Type B pancreatic cell (in vitro differentiated cells): Measurements from ENCODE around the gene PLAC9. TPM values are rescaled to one million over a fixed set of nuclear protein-coding genes. Genes with fewer than 3 reads are reported as not detected.

Experiments used
- DNase-seq: peaks from one replicate; pipeline ENCODE4 v3.0.0; 2021; ENCODE audit warnings: mixed read lengths; ENCODE audit not compliant: unreplicated experiment; ENCODE audit errors: extremely low spot score
- H3K27ac Mint-ChIP-seq: 2 replicates; pipeline ENCODE4 v1.8.0; 2021; ENCODE audit warnings: mild to moderate bottlenecking, mixed read lengths
- H3K27me3 Mint-ChIP-seq: 2 replicates; pipeline ENCODE4 v1.8.0; 2021; ENCODE audit warnings: mixed read lengths
- H3K36me3 Mint-ChIP-seq: 2 replicates; pipeline ENCODE4 v1.8.0; 2021; ENCODE audit warnings: mixed read lengths
- H3K4me1 Mint-ChIP-seq: one replicate; pipeline ENCODE4 v1.8.0; 2021; ENCODE audit warnings: mixed read lengths; ENCODE audit not compliant: unreplicated experiment
- H3K4me3 Mint-ChIP-seq: 2 replicates; pipeline ENCODE4 v1.8.0; 2021; ENCODE audit warnings: mild to moderate bottlenecking, mixed read lengths
- H3K9me3 Mint-ChIP-seq: 2 replicates; pipeline ENCODE4 v1.8.0; 2021; ENCODE audit warnings: mixed read lengths
- total RNA-seq: library from RNA; stranded (reverse); gene quantifications from 2 replicates; pipeline ENCODE4 v1.2.1, GENCODE V29; 2021; ENCODE audit warnings: low replicate concordance
- TF ChIP-seq, protein P1 (sequence below): fragments of 200-600 bp; sonication (generic); conservative IDR thresholded peaks from 2 replicates; pipeline ENCODE4 v1.5.0; 2021; ENCODE audit warnings: antibody characterized with exemption, mild to moderate bottlenecking

PLAC9 gene
- total RNA-seq, 1 donor from 2014 or later, result 8.2 TPM

DNA sequence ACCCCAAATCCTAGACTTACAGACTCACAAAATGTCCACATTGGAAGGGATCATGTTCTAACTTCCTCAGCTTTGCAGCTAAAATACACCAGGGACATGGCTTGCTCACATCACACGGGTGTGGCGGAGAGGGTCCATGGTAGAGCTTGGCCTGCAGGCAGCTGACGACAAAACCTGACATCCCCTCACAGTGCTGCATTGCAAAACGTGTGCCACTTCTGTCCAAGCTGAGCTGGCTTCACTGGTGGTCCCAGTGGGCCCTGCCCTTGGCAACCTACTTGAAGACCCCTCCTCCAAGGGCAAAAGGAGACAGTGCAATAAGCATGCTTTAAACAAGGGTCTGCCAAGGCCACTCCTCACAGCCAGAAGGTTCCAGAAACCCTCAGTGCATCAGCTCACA, 50.9 kb downstream of the PLAC9 start:
- Mint-ChIP-seq H3K27ac (no peak overlapping the region), H3K27me3 (no peaks in the 10 kb centered on the region), H3K4me1 (peaks cover 12% of the 10 kb centered on the region), H3K36me3 (peaks cover 3% of the 10 kb centered on the region), H3K4me3 (no peak overlapping the region), H3K9me3 (no peaks in the 10 kb centered on the region)
- no peak for DNase-seq
- TF ChIP-seq, protein P1, sequence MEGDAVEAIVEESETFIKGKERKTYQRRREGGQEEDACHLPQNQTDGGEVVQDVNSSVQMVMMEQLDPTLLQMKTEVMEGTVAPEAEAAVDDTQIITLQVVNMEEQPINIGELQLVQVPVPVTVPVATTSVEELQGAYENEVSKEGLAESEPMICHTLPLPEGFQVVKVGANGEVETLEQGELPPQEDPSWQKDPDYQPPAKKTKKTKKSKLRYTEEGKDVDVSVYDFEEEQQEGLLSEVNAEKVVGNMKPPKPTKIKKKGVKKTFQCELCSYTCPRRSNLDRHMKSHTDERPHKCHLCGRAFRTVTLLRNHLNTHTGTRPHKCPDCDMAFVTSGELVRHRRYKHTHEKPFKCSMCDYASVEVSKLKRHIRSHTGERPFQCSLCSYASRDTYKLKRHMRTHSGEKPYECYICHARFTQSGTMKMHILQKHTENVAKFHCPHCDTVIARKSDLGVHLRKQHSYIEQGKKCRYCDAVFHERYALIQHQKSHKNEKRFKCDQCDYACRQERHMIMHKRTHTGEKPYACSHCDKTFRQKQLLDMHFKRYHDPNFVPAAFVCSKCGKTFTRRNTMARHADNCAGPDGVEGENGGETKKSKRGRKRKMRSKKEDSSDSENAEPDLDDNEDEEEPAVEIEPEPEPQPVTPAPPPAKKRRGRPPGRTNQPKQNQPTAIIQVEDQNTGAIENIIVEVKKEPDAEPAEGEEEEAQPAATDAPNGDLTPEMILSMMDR, result no peak

DNA sequence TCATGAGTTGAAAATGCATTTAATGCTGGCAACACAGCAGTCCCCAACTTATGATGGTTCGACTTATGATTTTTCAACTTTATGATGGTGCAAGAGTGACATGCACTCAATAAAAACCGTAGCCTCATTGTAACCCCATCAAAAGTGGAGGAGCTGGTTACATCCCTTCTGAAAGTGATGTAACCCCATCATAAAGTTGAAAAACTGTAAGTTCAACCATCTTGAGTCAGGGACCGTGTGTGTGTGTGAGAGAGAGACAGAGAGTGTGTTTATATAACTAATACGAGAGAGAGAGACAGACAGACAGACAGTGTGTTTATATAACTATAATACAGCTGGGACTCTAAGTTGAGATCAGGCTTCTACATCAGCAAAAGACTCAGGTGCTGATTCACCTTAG, 51.8 kb downstream of the PLAC9 start:
- TF ChIP-seq, protein P1, result no peak
- Mint-ChIP-seq H3K27me3 (no peaks in the 10 kb centered on the region), H3K9me3 (no peaks in the 10 kb centered on the region), H3K4me3 (no peak overlapping the region), H3K36me3 (peaks cover 3% of the 10 kb centered on the region), H3K4me1 (peaks cover 12% of the 10 kb centered on the region), H3K27ac (no peak overlapping the region)
- no peak for DNase-seq

DNA sequence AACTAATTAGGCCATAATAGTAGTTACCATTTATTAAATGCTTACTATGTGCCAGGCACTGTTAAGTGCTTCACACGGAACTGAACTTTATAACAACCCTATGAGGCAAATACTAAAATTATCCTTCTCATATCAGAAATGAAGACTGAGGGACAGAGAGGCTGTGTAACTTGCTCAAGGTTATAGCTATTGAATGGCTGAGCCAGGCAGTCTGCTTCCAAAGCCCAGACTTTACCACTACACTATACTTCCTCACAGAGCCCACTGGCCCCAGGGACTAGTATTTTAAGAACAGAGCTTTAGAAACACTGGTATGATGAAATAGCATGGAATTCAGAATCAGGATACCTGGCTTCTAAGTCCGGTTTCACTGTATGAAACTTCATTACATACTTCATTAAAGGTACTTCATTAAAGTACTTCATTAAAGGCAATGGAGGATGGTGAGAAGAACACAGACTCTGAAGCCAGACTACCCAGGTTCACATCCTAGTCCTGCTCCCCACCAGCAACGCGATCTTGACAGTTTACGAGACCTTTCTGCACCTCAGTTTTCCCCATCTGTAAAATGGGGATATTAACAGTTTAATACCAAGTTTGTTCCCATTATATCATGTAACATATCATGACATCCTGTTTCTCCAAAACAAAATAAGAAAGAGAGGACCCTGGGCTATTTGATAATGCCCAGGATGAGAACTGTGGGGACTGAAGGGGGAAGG, 53.2 kb downstream of the PLAC9 start:
- Mint-ChIP-seq H3K4me1 (peaks cover 17% of the 10 kb centered on the region), H3K4me3 (no peak overlapping the region), H3K27me3 (no peaks in the 10 kb centered on the region), H3K9me3 (no peaks in the 10 kb centered on the region), H3K36me3 (peaks cover 3% of the 10 kb centered on the region), H3K27ac (peak overlapping the region; percentile 46)
- TF ChIP-seq, protein P1, result no peak
- no peak for DNase-seq

DNA sequence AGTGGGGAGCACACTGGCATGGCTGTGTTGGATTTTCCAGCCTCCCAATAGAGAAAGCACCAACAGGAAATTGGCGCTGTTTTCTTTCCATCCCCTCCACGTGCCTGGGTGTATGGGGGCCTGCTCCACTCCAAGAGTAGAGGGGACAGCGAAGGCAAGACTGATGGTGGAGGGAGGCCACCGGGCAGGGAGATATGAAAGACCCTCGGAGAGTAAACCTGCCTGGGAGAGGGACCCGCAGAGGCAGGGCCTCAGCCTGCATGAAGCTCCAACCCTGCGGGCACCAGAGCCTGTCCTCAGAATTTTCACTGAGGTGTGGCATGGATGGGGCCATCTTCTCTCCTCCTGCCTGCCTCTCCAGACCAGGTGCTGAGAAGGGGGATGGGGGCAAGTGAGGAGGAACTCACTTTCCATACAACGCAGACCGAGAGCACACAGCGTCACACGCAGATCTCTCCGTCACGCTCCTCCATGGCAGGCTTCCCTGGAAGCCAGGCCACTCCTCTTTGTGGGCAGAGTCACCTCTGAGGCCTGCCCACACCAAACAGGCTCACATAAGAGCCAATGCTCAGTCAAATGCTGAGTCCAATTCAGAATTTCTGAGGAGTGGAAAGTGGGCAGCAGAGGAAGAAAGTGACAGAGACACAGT, 54.0 kb downstream of the PLAC9 start:
- Mint-ChIP-seq H3K4me3 (no peak overlapping the region), H3K36me3 (peaks cover 3% of the 10 kb centered on the region), H3K27me3 (no peaks in the 10 kb centered on the region), H3K9me3 (no peaks in the 10 kb centered on the region), H3K4me1 (peaks cover 17% of the 10 kb centered on the region), H3K27ac (peak overlapping the region; percentile 46)
- DNase-seq, result no peak
- TF ChIP-seq, protein P1, result no peak

DNA sequence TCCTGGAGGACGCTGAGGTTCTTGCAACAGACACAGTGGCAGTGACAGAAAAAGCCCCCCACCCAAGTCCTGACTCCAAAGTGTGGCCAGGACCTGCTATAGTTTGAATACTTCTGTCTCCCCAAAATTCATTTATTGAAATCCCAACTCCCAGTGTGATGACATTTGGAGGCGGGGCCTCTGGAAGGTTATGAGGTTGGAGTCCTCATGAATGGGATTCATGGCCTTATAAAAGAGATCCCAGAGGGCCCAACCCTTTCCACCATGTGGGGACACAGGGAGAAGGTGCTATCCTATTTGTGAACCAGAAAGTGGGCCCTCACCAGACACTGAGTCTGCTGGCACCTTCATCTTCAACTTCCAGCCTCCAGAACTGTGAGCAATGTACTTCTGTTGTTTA, 54.5 kb downstream of the PLAC9 start:
- no peak overlapping the region for H3K4me3 Mint-ChIP-seq
- TF ChIP-seq, protein P1, result no peak
- peaks cover 17% of the 10 kb centered on the region for H3K4me1 Mint-ChIP-seq
- H3K9me3 Mint-ChIP-seq, result no peaks in the 10 kb centered on the region
- H3K36me3 Mint-ChIP-seq, result peaks cover 5% of the 10 kb centered on the region
- H3K27me3 Mint-ChIP-seq, result no peaks in the 10 kb centered on the region
- no peak for DNase-seq
- H3K27ac Mint-ChIP-seq, result peak overlapping the region; percentile 82
